C4-2B (cell line): ENCODE results near the gene QRFP.

Source experiments
- ZFX ChIP-seq: fragments of 450-650 bp; IDR thresholded peaks from 2 replicates; pipeline ENCODE4 v1.6.1; 2017
- TF ChIP-seq, protein P1 (sequence below): fragments of 450-650 bp; conservative IDR thresholded peaks from 2 replicates; pipeline ENCODE4 v1.5.1; 2017; ENCODE audit warnings: mild to moderate bottlenecking

DNA sequence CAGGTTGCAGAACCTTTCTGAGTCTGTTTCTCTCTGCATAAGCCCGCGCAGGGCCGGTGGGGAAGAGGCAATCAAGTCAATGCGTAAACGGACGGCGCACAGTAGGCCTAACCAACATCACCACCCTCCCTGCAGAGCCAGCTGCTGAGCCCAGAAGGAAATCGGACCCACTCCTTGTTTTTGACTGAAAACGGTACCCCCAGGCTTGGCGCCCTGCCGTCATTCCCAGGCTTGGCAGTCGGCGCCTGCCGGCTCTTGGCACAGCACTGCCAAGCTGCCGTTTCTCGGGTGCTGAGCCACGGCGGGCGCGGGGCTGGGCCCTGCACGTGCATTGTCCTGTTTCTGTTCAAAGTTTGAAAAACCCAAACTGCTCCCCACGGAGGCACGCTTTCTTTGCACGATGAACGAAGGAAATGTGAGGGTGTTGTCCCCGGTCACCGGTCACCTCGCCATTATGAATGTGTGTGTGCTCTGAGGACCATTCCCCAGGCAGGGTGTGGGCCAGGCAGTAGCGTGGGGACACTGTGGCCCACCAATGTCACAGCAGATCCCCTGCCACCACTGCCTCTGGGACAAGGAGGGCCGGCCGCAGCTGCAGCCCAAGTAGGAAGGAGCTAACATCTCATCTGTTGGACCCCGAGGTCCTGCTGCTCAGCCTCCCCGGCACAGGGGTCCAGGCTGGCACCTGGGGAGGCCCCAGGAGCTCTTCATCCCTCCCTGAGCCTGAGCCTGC, 22.4 kb upstream of the QRFP start:
- TF ChIP-seq, protein P1, sequence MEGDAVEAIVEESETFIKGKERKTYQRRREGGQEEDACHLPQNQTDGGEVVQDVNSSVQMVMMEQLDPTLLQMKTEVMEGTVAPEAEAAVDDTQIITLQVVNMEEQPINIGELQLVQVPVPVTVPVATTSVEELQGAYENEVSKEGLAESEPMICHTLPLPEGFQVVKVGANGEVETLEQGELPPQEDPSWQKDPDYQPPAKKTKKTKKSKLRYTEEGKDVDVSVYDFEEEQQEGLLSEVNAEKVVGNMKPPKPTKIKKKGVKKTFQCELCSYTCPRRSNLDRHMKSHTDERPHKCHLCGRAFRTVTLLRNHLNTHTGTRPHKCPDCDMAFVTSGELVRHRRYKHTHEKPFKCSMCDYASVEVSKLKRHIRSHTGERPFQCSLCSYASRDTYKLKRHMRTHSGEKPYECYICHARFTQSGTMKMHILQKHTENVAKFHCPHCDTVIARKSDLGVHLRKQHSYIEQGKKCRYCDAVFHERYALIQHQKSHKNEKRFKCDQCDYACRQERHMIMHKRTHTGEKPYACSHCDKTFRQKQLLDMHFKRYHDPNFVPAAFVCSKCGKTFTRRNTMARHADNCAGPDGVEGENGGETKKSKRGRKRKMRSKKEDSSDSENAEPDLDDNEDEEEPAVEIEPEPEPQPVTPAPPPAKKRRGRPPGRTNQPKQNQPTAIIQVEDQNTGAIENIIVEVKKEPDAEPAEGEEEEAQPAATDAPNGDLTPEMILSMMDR = no peak
- TF ChIP-seq ZFX = no peak
